ENCODE data around the gene SCN5A.

DNA sequence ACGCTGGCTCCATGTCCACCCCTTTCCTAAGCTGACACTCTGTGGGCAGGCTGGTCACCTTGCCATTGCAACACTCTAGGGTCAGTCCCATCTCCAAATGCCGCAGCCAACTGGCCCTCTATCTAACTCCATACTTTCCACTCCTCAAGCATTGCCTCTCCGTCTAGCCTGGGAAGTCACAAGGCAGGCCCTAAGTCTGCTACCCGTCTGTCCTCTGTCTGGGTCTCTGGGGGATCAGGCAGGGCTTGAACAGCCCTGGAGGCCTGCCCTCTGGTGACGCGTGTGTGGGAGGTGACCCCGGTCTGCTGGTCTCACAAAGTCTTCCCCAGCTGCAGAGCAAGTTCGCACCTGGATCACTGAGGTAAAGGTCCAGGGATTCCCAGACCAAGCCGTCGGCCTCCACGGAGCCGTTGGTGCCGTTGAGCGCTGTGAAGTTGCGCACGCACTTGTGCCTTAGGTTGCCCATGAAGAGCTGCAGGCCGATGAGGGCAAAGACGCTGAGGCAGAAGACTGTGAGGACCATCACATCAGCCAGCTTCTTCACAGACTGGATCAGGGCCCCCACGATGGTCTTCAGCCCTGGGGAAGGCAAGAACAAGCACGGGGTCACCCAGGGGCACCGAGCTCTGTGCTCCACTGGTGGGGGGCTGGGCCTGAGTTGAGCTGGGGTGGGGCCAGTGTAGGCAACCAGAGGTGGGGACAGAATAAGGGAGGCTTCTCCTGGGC lies 39.9 kb downstream of the SCN5A start:
- TF ChIP-seq POLR2AphosphoS5 (IDR thresholded peaks at IDR 0.05) (no peak), POLR2A (IDR thresholded peaks at IDR 0.05) (no peak)
- TF ChIP-seq, protein P1, sequence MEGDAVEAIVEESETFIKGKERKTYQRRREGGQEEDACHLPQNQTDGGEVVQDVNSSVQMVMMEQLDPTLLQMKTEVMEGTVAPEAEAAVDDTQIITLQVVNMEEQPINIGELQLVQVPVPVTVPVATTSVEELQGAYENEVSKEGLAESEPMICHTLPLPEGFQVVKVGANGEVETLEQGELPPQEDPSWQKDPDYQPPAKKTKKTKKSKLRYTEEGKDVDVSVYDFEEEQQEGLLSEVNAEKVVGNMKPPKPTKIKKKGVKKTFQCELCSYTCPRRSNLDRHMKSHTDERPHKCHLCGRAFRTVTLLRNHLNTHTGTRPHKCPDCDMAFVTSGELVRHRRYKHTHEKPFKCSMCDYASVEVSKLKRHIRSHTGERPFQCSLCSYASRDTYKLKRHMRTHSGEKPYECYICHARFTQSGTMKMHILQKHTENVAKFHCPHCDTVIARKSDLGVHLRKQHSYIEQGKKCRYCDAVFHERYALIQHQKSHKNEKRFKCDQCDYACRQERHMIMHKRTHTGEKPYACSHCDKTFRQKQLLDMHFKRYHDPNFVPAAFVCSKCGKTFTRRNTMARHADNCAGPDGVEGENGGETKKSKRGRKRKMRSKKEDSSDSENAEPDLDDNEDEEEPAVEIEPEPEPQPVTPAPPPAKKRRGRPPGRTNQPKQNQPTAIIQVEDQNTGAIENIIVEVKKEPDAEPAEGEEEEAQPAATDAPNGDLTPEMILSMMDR (IDR thresholded peaks at IDR 0.05): no peak
